ENCODE measurements around the gene SHISA6. TPM values are rescaled to one million over a fixed set of nuclear protein-coding genes. Genes with fewer than 3 reads are reported as not detected.

SHISA6 gene
- polyA plus RNA-seq, 1 donor from 2014 or later, result 1.8 TPM

DNA sequence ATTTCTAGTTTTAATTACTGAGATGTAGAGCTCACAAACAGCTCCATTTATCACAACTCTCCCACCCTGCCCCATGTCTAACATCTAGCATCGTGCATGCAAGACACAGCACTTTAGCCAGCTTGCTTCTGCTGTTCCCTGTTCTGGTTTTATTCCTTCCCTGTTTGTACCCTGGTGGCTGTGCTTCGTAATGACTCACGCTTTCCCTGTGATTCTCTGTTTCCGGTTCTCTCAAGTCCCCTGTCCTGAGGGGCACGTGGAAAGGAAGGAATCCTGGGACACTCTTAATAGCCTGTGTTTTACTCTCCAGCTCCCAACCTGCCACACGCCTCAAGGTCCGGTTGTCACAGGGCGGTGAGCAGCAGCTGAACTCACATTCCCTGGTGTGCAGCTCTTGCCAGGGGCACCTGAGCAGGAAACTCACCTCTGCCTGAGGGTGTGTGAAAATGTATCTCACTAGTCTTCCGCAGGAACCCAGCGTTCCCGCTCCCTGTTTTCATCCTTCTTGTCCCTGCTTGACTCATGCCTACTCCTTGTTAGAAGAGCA lies 10.6 kb downstream of the SHISA6 start (continued):
- TF ChIP-seq RAD21 (conservative IDR thresholded peaks at IDR 0.05), result no peak

GRCh38 chr17:11252146-11252545 lies 11.1 kb downstream of the SHISA6 start:
- Histone ChIP-seq H3K36me3 (ENCODE audit: insufficient read depth, low read length) (no peaks in the 10 kb centered on the region), H3K9ac (ENCODE audit: low read length) (no peak overlapping the region), H3K79me2 (replicated peaks; ENCODE audit: insufficient read depth, low read length) (no peaks in the 10 kb centered on the region), H3F3A (ENCODE audit: insufficient read depth, low read length, poor library complexity, severe bottlenecking) (no peaks in the 10 kb centered on the region), H2AFZ (ENCODE audit: low read depth, low read length) (no peak overlapping the region), H3K4me2 (ENCODE audit: low read length) (no peak overlapping the region), H3K27me3 (ENCODE audit: insufficient read depth, low read depth, low read length) (no peaks in the 10 kb centered on the region), H3K9me3 (ENCODE audit: low read length) (no peaks in the 10 kb centered on the region), H3K9me2 (ENCODE audit: insufficient read depth, low read length) (no peaks in the 10 kb centered on the region), H4K20me1 (ENCODE audit: insufficient read depth) (no peaks in the 10 kb centered on the region), H3K4me3 (ENCODE audit: low read length) (no peak overlapping the region), H3K27ac (ENCODE audit: low read length) (no peak overlapping the region)
- TF ChIP-seq EZH2 (IDR thresholded peaks at IDR 0.05; ENCODE audit: borderline replicate concordance, insufficient read depth, low read length, poor library complexity, severe bottlenecking) (no peak), SMC3 (conservative IDR thresholded peaks at IDR 0.05; ENCODE audit: poor library complexity) (no peak), TAF1 (IDR thresholded peaks at IDR 0.05; ENCODE audit: low read depth) (no peak), RAD21 (conservative IDR thresholded peaks at IDR 0.05) (no peak), MXI1 (conservative IDR thresholded peaks at IDR 0.05; ENCODE audit: poor library complexity, severe bottlenecking) (no peak), EP300 (conservative IDR thresholded peaks at IDR 0.05; ENCODE audit: poor library complexity, severe bottlenecking) (no peak), POLR2AphosphoS5 (IDR thresholded peaks at IDR 0.05) (no peak)
- TF ChIP-seq, protein P1, sequence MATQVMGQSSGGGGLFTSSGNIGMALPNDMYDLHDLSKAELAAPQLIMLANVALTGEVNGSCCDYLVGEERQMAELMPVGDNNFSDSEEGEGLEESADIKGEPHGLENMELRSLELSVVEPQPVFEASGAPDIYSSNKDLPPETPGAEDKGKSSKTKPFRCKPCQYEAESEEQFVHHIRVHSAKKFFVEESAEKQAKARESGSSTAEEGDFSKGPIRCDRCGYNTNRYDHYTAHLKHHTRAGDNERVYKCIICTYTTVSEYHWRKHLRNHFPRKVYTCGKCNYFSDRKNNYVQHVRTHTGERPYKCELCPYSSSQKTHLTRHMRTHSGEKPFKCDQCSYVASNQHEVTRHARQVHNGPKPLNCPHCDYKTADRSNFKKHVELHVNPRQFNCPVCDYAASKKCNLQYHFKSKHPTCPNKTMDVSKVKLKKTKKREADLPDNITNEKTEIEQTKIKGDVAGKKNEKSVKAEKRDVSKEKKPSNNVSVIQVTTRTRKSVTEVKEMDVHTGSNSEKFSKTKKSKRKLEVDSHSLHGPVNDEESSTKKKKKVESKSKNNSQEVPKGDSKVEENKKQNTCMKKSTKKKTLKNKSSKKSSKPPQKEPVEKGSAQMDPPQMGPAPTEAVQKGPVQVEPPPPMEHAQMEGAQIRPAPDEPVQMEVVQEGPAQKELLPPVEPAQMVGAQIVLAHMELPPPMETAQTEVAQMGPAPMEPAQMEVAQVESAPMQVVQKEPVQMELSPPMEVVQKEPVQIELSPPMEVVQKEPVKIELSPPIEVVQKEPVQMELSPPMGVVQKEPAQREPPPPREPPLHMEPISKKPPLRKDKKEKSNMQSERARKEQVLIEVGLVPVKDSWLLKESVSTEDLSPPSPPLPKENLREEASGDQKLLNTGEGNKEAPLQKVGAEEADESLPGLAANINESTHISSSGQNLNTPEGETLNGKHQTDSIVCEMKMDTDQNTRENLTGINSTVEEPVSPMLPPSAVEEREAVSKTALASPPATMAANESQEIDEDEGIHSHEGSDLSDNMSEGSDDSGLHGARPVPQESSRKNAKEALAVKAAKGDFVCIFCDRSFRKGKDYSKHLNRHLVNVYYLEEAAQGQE (IDR thresholded peaks at IDR 0.05; ENCODE audit: borderline replicate concordance), result no peak
- TF ChIP-seq, protein P2, sequence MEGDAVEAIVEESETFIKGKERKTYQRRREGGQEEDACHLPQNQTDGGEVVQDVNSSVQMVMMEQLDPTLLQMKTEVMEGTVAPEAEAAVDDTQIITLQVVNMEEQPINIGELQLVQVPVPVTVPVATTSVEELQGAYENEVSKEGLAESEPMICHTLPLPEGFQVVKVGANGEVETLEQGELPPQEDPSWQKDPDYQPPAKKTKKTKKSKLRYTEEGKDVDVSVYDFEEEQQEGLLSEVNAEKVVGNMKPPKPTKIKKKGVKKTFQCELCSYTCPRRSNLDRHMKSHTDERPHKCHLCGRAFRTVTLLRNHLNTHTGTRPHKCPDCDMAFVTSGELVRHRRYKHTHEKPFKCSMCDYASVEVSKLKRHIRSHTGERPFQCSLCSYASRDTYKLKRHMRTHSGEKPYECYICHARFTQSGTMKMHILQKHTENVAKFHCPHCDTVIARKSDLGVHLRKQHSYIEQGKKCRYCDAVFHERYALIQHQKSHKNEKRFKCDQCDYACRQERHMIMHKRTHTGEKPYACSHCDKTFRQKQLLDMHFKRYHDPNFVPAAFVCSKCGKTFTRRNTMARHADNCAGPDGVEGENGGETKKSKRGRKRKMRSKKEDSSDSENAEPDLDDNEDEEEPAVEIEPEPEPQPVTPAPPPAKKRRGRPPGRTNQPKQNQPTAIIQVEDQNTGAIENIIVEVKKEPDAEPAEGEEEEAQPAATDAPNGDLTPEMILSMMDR (IDR thresholded peaks at IDR 0.05; ENCODE audit: poor library complexity, severe bottlenecking), result no peak

- Histone ChIP-seq H3K9me3 (ENCODE audit: low read length) (peaks cover 1% of the 10 kb centered on the region), H3K27ac (ENCODE audit: low read length) (no peak overlapping the region), H3K9ac (ENCODE audit: low read length) (no peak overlapping the region), H3K4me3 (ENCODE audit: low read length) (no peak overlapping the region), H3K9me2 (ENCODE audit: insufficient read depth, low read length) (no peaks in the 10 kb centered on the region), H3K79me2 (replicated peaks; ENCODE audit: insufficient read depth, low read length) (no peaks in the 10 kb centered on the region), H3K36me3 (ENCODE audit: insufficient read depth, low read length) (no peaks in the 10 kb centered on the region), H3F3A (ENCODE audit: insufficient read depth, low read length, poor library complexity, severe bottlenecking) (no peaks in the 10 kb centered on the region), H2AFZ (ENCODE audit: low read depth, low read length) (no peak overlapping the region), H3K27me3 (ENCODE audit: insufficient read depth, low read depth, low read length) (no peaks in the 10 kb centered on the region), H3K4me2 (ENCODE audit: low read length) (no peak overlapping the region), H4K20me1 (ENCODE audit: insufficient read depth) (no peaks in the 10 kb centered on the region)
- TF ChIP-seq RAD21 (conservative IDR thresholded peaks at IDR 0.05) (no peak), EZH2 (IDR thresholded peaks at IDR 0.05; ENCODE audit: borderline replicate concordance, insufficient read depth, low read length, poor library complexity, severe bottlenecking) (no peak), POLR2AphosphoS5 (IDR thresholded peaks at IDR 0.05) (no peak), MXI1 (conservative IDR thresholded peaks at IDR 0.05; ENCODE audit: poor library complexity, severe bottlenecking) (no peak), EP300 (conservative IDR thresholded peaks at IDR 0.05; ENCODE audit: poor library complexity, severe bottlenecking) (no peak), TAF1 (IDR thresholded peaks at IDR 0.05; ENCODE audit: low read depth) (no peak)
- TF ChIP-seq, protein P2 (IDR thresholded peaks at IDR 0.05; ENCODE audit: poor library complexity, severe bottlenecking), result no peak
Measured at GRCh38 chr17:11256877-11257276, 15.9 kb downstream of the SHISA6 start.
